HG03571 (cell line): ENCODE results near the gene DGKZ.

Experiments
- ATAC-seq: cut with Tn5 transposase; IDR thresholded peaks from one replicate; pipeline ENCODE4 v1.9.1; 2021; ENCODE audit not compliant: unreplicated experiment

Gene DGKZ

DNA sequence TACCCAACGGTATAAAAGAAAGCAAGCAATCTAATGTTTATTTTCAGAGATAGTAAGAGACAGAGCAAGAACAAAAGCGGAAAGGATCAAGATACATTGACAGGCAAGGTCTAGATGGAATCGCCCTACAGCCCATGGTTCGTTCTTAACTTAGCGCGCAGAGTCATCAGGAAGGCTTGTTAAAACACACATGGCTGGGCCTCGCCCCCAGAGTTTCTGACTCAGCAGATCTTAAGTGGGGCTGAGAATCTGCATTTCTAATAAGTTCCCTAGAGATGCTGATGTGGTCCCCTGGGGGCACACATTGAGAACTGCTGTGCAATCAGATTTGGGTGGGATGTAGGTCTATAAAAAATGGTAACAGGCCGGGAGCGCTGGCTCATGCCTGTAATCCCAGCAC, 80.1 kb downstream of the DGKZ start:
- no peak for ATAC-seq

DNA sequence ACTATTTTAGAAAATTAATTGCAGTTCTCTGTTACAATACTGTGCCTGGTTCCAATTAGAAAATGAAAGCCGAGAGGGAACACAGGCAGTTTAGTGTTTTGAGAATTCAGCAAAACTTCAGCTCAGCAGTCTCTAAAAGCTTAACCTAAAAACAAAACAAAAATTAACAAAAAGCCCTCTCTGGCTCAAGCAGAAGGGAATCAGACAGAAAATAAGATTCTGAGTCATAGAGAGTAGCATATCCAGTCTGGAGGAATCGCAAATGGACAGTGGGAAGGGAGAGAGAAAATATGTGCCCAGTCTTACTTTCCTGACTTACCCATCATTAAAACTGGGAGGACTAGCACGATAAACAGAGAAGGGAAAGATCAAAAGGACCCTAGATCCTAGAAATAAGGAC, 82.5 kb downstream of the DGKZ start:
- ATAC-seq, result no peak
